AG09319 (cell line): Measurements from ENCODE around the gene FBXO34.

ENCODE experiments used
- DNase-seq: peaks from one replicate; pipeline ENCODE4 v3.0.0-alpha.2; 2010; ENCODE audit warnings: low read depth; ENCODE audit errors: extremely low read depth
- CTCF ChIP-seq: IDR thresholded peaks from 2 replicates; pipeline ENCODE4 v1.5.1; 2011; ENCODE audit warnings: low read depth, mild to moderate bottlenecking, inconsistent platforms, low read length, moderate library complexity

FBXO34 gene

GRCh38 chr14:55249423-55249822 is 21.8 kb upstream of the FBXO34 start:
- no peak for TF ChIP-seq CTCF
- no peak for DNase-seq

- no peak for TF ChIP-seq CTCF
- no peak for DNase-seq
Measured at GRCh38 chr14:55253276-55253675, 17.9 kb upstream of the FBXO34 start.

GRCh38 chr14:55254581-55254980 is 16.6 kb upstream of the FBXO34 start:
- DNase-seq, result no peak
- TF ChIP-seq CTCF, result no peak

- DNase-seq, result no peak
- no peak for TF ChIP-seq CTCF
Measured at GRCh38 chr14:55255979-55256378, 15.2 kb upstream of the FBXO34 start.

GRCh38 chr14:55256586-55256985 is 14.6 kb upstream of the FBXO34 start:
- no peak for DNase-seq
- no peak for TF ChIP-seq CTCF

GRCh38 chr14:55265197-55265596 is 6.0 kb upstream of the FBXO34 start:
- no peak for DNase-seq
- TF ChIP-seq CTCF, result no peak

- TF ChIP-seq CTCF, result no peak
Measured at GRCh38 chr14:55267820-55268219, 3.4 kb upstream of the FBXO34 start.

More at GRCh38 chr14:55267820-55268219, 3.4 kb upstream of the FBXO34 start:
- no peak for DNase-seq
